ENCODE results near the gene RPS18. TPM values are rescaled to one million over a fixed set of nuclear protein-coding genes. Genes with fewer than 3 reads are reported as not detected.

Gene RPS18
- total and polyA plus RNA-seq, 10 of the 15 experiments (the other 5 are each of a cell fraction or from before 2014, with no cell fraction given): 4,228 to 20,828 (median 7,406) TPM

DNA sequence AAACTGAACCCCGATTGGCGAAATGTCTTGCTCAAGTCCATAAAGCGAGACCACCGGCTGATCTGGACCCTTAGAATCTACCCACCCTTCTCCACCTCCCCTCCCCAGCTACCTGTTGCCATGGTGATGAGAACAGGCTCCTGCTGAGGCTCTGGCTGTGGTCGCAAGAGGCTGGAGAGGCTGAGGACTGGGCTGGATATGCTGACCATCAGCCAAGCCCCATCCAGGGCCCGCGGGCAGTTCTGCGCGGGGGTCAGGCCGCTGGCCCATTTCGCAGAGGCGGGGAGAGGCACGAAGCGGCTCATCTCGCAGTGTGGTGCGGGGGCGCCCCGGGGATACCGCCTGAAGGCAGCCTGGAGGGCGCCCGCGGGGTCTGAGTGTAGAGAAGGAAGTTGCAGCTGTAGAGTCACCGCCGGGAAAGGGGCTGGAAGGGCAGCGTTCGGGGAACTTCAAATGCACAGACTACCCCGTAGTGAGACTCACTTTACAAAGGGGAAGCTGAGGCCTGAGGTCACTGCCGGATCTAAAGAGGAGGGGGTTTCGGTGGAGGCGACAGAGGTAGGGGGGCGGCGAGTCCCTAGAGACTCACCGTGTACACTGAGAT, 41.3 kb downstream of the RPS18 start (continued):
- TF ChIP-seq, protein P1, sequence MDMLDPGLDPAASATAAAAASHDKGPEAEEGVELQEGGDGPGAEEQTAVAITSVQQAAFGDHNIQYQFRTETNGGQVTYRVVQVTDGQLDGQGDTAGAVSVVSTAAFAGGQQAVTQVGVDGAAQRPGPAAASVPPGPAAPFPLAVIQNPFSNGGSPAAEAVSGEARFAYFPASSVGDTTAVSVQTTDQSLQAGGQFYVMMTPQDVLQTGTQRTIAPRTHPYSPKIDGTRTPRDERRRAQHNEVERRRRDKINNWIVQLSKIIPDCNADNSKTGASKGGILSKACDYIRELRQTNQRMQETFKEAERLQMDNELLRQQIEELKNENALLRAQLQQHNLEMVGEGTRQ (IDR thresholded peaks at IDR 0.05; ENCODE audit: borderline replicate concordance, low read depth, low read length): no peak
- TF ChIP-seq PML (IDR thresholded peaks at IDR 0.05; ENCODE audit: low read length) (no peak), MTA2 (IDR thresholded peaks at IDR 0.05; ENCODE audit: low read depth) (no peak), ZNF622 (IDR thresholded peaks at IDR 0.05) (no peak), SPI1 (IDR thresholded peaks at IDR 0.05; ENCODE audit: borderline replicate concordance, insufficient read depth, low read depth, low read length) (no peak), SRF (IDR thresholded peaks at IDR 0.05; ENCODE audit: low read depth in 2 of 2, low read length in 2 of 2) (no peak), FOS (IDR thresholded peaks at IDR 0.05; ENCODE audit: borderline replicate concordance, extremely low read depth, insufficient read length) (no peak), EP300 (IDR thresholded peaks at IDR 0.05; ENCODE audit: borderline replicate concordance in 1 of 2, control insufficient read depth in 1 of 2, low read depth in 2 of 2, low read length in 2 of 2) (no peak), HDGF (IDR thresholded peaks at IDR 0.05) (no peak), RUNX3 (IDR thresholded peaks at IDR 0.05; ENCODE audit: low read length) (no peak), NFXL1 (IDR thresholded peaks at IDR 0.05; ENCODE audit: borderline replicate concordance) (no peak), CREM (IDR thresholded peaks at IDR 0.05; ENCODE audit: low read depth) (no peak), TARDBP (IDR thresholded peaks at IDR 0.05; ENCODE audit: borderline replicate concordance) (no peak), MEF2A (IDR thresholded peaks at IDR 0.05; ENCODE audit: insufficient read depth, low read depth, low read length) (no peak), RAD21 (IDR thresholded peaks at IDR 0.05; ENCODE audit: insufficient read depth, low read depth, low read length) (no peak), EZH2 (IDR thresholded peaks at IDR 0.05; ENCODE audit: borderline replicate concordance, control insufficient read depth, low read depth, low read length) (no peak), ZNF274 (IDR thresholded peaks at IDR 0.05; ENCODE audit: insufficient read depth, insufficient read length) (no peak), GATAD2B (conservative IDR thresholded peaks at IDR 0.05; ENCODE audit: low read depth) (no peak), HDAC6 (IDR thresholded peaks at IDR 0.05; ENCODE audit: unreplicated experiment) (peak; percentile 25), NR2F1 (conservative IDR thresholded peaks at IDR 0.05) (no peak), MXI1 (IDR thresholded peaks at IDR 0.05; ENCODE audit: low read depth, low read length) (no peak; the same call in 1 of the 2 replicates)
- TF ChIP-seq, protein P2, sequence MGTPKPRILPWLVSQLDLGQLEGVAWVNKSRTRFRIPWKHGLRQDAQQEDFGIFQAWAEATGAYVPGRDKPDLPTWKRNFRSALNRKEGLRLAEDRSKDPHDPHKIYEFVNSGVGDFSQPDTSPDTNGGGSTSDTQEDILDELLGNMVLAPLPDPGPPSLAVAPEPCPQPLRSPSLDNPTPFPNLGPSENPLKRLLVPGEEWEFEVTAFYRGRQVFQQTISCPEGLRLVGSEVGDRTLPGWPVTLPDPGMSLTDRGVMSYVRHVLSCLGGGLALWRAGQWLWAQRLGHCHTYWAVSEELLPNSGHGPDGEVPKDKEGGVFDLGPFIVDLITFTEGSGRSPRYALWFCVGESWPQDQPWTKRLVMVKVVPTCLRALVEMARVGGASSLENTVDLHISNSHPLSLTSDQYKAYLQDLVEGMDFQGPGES (IDR thresholded peaks at IDR 0.05): no peak
- TF ChIP-seq, protein P3, sequence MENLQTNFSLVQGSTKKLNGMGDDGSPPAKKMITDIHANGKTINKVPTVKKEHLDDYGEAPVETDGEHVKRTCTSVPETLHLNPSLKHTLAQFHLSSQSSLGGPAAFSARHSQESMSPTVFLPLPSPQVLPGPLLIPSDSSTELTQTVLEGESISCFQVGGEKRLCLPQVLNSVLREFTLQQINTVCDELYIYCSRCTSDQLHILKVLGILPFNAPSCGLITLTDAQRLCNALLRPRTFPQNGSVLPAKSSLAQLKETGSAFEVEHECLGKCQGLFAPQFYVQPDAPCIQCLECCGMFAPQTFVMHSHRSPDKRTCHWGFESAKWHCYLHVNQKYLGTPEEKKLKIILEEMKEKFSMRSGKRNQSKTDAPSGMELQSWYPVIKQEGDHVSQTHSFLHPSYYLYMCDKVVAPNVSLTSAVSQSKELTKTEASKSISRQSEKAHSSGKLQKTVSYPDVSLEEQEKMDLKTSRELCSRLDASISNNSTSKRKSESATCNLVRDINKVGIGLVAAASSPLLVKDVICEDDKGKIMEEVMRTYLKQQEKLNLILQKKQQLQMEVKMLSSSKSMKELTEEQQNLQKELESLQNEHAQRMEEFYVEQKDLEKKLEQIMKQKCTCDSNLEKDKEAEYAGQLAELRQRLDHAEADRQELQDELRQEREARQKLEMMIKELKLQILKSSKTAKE (IDR thresholded peaks at IDR 0.05; ENCODE audit: low read depth, poor library complexity, severe bottlenecking): no peak
- TF ChIP-seq, protein P4, sequence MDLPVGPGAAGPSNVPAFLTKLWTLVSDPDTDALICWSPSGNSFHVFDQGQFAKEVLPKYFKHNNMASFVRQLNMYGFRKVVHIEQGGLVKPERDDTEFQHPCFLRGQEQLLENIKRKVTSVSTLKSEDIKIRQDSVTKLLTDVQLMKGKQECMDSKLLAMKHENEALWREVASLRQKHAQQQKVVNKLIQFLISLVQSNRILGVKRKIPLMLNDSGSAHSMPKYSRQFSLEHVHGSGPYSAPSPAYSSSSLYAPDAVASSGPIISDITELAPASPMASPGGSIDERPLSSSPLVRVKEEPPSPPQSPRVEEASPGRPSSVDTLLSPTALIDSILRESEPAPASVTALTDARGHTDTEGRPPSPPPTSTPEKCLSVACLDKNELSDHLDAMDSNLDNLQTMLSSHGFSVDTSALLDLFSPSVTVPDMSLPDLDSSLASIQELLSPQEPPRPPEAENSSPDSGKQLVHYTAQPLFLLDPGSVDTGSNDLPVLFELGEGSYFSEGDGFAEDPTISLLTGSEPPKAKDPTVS (IDR thresholded peaks at IDR 0.05; ENCODE audit: low read depth, low read length): no peak
